HG02759 (cell line): Measurements from ENCODE around the gene ERICH3.

Experiments
- ATAC-seq: cut with Tn5 transposase; IDR thresholded peaks from one replicate; pipeline ENCODE4 v1.9.1; 2021; ENCODE audit warnings: mild to moderate bottlenecking, moderate library complexity; ENCODE audit not compliant: unreplicated experiment

Gene ERICH3

DNA sequence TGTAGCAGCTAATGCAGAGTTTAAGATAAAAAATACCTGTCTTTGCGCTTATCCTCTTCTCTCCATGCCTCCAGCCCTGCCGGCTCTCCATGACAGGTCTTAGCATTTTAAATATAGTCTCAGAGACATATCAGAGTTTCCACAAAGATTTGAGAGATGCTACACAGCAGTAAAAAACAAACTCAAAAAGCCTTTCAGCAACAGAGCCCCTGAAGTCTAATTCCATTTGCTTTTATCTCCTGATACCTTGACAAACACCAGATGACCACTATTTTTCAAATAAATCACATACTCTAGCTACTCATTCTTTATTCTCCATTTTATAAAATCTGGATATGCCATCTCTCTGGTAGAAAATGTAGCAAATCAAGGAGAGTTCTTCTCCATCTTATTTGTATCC, 81.6 kb downstream of the ERICH3 start:
- no peak for ATAC-seq

DNA sequence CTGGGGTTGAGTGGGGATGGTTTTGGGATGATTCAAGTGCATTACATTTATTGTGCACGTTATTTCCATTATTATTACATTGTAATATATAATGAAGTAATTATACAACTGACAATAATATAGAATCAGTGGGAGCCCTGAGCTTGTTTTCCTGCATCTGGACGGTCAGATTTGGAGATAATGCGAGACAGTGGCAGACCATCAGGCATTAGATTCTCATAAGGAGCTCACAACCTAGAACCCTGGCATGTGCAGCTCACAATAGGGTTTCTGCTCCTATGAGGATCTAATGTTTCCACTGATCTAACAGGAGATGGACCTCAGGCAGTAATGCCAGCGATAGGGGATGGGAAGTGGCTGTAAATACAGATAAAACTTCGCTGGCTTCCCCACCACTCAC, 83.3 kb downstream of the ERICH3 start:
- ATAC-seq, result no peak

DNA sequence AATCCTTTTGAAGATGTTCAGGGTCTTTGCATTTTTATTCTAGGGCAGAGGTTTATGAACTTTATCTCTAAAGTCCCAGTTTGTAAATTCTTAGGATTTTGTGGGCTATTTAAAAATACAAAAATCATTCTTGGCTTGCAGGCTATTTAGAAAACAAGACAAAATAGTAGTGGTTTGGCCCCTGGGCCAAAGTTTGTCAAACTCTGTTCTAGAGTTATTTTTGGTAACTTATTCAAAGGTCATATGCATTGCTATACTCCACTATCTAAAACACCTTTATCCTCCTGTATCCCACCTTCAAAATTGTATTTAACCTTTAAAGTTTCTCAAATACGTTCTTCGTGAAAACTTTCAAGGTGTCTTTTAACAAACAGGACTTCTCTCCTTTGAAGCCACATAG, 85.7 kb downstream of the ERICH3 start:
- no peak for ATAC-seq

DNA sequence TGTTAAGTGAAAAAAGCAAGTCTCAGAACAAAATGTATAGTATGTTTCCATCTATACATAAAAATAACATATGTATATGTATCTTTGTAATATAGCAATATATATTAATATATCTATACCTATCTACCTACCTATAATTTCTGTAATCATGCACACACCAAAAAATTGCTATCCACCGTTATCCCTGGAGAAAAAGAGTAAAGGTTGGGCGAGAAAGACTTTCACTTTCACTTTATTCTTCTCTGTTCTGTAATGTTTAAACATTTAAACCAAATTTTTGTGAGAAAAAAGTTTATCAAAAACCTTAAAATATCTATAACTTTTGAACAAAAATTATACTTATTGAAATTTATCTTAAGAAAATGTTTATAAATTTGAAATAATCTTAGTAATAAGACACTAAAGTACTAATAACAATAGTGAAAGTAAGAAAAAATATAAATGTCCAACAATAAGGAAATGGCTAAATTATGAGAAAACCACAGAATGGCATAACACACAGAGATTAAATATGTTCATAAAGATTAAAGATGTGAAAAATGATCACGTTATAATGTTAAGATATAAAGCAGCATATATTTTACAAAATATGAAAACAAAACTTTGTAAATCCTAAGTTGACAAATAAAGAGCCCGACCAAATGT, 87.2 kb downstream of the ERICH3 start:
- ATAC-seq, result no peak

DNA sequence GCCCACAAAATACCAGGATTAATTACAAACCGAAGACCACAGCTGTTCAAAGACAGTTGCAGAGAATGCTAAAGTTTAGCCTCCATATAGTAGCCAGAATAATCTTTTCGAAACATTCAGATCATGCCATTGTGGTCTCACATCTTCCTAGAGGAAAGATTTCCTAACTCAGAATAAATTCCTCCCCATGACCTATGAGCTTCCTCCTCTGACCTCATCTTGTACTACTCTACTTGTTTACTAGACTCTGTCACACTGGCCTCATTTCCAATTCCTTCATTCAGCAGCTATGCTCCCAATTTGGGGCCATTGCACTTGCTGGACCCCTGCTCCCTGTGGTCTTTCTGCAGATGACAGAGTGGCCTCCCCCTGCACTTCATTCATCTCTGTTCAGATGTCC, 89.4 kb downstream of the ERICH3 start:
- ATAC-seq, result no peak

DNA sequence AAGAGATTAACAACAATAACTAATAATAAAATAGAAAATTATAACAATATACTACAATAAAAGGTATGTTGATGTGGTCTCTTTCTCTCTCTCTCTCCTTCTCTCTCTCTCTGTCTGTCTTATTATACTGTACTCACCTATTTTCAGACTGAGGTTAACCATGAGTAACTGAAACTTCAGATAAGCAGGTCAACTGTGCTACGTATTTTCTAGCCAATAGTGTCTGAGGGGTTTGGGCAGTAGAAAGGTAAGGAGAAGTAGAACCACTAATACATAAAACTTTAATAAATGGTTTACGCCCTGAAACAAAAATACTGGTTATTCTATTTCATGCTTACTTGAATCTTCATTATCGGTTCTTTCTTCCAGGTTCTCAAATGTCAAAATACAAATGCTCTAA, 90.2 kb downstream of the ERICH3 start:
- ATAC-seq, result no peak

DNA sequence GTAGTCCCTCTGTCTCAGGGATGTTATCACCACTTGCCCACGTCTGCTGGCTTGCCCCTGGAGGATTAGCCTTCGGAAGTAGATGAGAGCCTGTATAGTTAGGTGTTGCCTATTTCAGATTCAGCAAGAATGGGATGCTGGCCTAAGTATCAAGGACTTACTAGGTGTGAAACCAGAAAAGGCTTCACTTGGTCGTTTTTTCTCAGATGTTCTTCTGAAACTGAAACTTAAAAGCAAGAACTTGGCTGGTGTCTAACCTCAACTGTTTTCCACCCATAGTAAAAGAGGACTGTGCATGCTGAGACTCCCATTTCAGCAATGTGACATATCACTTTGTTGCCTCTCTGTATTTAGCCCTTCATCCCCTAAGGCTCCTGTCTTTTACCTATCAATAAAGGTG, 94.2 kb downstream of the ERICH3 start:
- ATAC-seq, result peak; percentile 100

DNA sequence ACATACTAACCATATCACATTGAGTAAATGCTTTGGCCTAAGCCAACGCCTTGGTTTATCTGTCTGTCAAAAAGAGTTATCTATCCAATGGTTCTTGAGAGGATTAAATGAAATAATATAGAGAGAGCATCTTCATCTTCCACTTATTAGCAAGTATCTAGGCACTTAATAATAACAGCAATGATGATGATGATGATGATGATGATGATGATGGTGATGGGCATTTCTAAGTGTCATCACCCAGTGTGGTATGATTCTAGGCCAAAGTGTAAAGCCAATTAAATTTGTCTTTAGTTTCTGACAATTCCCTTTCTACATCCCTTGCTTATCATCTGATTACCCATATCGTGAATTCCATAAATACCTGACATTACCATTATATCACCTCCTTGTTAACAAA, 95.5 kb downstream of the ERICH3 start:
- no peak for ATAC-seq

DNA sequence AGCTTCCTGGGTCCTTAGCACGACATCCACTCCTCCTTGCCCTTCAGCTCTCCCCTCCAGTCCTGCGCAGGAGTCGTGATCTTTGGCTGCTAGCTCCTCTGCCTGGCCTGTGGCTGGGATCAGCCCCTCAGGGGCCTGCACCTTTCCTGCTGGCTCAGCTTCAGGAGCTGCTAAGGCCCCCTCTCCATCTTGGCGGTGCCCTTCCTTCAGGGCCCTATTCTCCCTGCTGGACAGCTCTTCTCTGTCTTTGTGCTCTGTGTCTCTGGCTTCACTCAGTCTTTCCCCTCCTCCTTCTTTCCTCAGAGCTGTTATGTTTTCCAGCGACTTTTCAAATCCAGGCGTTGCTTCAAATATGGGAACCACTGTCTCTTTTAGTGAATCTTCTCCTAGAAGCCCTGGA, 101.7 kb downstream of the ERICH3 start:
- no peak for ATAC-seq

DNA sequence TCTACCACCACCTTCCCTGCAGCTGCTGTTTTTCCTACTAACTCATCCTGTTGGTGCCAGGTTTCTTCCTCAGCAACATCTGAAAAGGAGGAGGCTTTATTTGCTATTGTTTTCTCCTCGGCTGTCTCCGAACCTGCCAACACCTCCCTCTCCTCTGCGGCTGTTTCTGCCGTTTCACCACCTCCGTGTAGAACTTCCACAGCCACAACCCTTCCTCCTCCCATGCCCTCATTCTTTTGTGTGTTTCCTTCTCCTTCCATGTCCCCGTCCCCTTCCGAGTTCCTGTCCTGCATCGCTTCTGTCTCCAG, 102.1 kb downstream of the ERICH3 start:
- no peak for ATAC-seq

DNA sequence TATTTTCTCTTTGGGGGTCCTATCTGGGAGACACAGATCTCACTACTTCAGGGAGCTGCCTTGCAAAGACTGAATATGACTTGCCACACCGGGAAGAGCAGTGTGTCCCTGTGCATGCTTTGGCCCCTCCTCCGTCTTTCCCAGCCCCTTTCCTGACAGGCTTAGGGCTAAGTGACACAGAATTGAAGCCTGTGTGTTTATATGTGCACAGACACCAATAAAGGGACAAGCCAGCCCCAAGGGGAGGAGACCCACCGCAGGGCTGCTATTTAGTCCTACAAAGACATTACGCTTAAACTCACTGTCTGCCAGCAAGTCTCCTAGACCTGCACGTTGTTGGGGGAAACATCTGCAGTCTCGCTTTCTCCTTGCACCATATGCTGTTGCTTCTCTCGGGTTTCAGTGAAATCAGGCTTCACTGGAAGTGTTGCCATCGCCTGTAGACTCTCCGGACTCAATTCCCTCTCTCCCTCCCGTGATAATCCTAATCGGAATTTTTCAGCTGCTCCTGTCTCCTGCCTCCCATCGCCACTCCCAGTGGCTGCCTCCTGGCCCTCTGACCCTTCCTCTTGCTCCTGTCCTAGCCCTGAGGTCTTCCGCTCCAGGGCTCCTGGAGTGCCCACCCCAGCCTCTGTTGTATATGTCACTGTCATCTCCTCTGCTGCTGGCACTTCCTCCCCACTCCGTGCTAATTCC, 102.6 kb downstream of the ERICH3 start:
- ATAC-seq, result no peak

DNA sequence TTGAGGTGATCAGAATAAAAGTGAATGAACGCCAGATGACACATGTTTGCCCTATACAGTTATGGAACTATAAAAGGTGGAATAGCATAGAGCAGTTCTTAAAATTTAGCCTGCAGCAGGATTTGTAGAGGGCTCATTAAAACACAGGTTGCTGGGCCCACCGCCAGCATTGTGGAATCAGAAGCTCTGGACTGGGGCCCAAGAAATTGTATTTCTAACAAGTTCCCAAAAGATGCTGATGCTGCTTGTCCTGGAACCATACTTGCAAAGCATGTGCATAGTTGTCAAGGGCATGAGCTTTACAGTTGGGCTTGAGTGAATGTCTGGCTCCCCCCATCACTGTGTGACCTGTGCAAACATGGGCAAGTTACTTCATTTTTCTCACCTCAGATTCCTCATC, 123.7 kb downstream of the ERICH3 start:
- no peak for ATAC-seq

DNA sequence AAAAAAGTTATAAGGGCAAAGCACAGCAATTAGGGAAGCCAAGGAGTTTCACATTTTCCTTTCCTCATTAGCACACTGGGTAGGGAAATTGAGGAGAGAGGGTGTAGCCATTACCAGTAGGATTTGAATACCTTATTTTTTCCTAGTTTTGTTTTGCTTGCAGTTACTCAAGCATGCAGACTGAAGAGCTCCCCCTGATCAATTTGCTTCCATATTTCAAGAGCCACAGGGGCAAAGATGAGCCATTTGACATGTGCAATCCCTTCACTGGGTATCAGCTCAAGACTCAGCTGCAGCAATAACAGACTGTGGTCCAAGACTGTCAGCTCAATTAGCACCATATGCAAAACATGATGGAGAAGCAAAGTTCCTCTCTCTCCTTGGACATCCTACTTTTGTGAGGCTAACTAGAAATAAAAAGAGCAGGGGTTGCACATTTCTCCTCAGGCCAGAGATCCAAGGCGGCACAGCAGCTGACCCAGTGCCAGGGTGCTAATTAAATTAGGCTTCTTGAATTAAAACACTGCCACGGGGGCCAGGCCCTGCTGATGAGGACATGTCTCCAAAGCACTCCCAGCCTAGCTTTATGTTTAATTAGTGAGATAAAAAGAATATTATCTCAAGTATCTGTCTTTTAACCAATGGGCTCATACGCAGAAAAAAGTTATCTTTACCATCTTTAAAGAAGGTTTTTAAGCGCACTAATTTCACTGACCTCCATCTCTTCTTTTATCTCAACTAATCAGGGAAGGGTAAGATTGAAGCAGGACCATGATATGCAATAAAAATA, 124.4 kb downstream of the ERICH3 start:
- ATAC-seq, result no peak

DNA sequence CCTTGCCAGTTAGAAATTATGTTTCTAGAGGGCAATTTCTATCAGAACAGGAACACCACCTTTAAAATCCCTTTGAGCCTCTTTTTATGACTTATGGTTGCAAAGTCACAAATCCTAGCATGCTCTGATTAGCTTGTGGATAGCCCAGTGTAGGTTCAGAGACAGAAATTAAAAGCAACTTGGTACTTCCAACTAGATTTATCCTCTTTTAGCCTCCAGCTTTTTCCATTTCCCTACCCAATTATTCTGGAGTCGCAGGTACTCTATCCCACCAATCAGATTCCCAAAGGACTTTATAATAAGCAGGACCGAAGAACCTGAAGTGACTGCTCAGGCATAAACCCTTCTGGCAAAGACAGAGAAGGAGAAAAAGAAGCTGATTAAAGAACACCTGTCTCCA, 127.8 kb downstream of the ERICH3 start:
- ATAC-seq, result no peak

DNA sequence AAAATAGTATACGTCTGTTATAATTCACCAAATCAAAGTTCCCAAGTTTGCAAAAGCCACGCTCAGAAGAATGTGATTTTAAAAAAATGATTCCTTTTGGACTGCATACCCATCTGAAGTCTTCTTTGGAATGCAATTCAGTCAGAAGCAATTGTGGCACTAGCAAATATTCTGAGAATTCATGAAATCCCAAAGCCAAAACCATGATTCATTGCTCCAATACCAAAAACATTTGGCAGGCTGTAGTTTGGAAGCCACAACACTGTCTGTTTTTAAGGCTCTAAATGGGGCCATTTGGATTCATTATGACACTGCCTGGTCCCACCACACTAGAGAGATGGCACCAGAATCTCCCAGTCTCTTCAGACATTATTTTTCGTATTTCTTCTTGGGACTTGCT, 139.4 kb downstream of the ERICH3 start:
- no peak for ATAC-seq

DNA sequence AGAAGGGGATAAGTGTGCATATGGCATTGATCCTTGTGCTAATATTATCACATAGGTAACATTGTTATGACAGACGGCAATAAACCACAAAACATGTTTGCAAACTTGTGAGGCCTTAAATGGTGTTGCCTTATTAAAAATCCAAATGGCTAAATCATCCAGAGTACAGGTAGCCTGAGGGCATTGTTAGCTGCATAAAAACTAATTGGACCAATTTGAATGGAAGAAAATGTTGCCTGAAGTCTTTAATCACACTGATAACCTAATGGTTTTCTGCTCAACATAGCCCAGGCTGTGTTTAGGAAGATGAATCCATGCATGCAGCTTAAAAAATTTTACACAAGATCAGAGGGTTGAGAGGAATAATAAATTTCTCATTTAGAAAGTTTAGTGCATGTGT, 141.8 kb downstream of the ERICH3 start:
- ATAC-seq, result no peak

DNA sequence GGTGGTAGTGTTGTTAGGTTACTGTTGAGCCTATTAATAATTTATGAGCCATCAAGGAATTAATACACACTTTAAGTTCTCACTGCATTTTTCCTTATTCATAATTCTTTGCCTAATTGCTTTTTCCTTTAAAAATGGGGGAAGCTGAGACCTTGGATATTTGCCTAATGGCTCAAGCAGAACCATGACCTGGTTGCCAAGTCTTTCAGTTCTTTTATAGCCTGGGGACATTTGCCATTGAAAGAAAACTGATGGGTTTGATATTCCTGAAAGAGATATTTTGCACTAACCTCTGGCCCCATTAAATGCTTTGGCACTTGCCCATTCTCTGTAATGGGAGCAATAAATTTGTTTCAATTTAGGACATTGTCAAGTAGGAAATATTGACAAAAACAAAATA, 142.7 kb downstream of the ERICH3 start:
- no peak for ATAC-seq

DNA sequence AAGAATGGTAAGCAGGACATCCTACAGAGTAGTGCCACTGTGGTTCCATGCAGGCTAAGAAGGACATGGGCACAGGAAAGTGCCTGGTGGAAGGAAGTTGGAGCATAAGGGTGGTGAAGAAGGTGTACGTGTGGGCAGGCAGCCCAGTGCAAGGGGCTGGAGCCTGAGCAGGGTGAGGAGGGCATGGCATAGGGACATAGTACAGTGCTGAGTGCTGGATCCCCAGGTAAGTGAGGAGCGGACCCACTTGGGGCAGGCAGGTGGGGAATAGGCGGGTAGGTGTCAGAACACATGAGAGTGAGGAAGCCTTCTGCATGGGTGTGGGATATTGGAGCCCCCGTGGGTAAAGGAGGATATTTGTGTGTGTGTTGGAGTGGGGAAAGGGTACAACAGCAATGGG, 145.5 kb downstream of the ERICH3 start:
- no peak for ATAC-seq

DNA sequence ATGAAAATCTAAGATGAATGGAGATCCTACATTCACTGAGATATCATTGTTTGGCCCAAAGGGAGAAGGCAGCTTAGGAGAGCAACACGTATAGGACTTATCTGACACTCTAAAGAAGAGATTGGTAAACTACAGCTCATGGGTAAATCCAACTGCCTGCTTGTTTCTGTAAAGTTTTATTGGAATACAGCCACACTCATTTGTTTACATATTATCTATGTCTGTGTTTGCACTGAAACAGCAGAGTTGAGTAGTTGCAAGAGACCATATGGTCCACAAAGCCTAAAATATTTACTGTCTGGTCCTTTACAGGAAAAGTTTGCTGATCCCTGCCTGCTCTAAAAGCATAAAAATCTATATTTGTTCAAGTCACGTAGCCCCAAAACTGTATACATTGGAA, 146.9 kb downstream of the ERICH3 start:
- ATAC-seq, result no peak

DNA sequence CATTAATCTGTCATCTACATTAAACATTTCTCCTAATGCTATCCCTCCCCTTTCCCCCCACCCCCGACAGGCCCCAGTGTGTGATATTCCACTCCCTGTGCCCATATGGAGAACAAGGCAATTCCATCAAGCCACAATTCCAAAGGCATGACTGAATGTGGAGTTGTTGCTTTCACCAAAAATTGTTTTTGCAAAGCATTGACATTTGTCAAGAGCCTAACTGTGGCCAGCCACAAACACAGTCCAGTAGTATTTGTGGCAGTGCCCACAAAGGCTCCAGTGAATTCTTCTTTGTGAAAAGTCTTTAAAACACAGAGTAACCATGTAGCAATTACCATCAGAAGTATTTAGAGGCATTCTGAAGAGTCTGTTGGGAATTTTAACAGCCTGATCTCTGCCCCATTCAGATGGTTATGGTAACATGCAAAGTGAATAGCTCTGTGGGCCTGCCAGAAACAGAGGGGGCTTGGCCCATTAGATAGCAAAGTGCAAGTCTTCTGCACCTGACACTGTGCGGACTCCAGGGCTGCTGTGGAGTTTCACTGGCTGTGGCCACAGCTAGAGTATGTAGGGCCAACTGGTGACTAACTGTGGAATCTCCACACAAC, 149.6 kb downstream of the ERICH3 start:
- ATAC-seq, result no peak

DNA sequence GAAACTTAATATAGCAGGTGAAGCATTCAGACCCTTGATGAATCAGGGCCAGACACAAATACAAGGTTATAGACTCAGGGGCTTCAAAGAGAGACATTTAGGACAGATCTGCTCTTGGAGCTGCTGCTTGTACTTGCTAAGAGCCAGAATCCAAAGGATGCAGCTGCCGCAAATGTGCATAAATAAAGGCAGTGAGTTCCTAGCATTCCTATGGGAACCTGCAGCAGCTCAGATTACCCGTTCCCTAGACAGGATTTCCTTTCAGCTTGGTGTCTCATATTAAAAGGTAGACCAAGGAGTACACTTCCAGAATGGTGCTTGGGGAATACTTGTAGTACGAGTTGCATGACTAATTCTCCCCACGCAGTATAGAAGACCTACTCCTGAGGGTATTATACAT, 151.4 kb downstream of the ERICH3 start:
- ATAC-seq, result no peak
